Measurements from ENCODE around the gene TYW1.
"Not testable (repeated sequence)": the region's sequence is repeated elsewhere in the genome, so short reads cannot be mapped to it uniquely, and the experiment has no call there.

Gene TYW1

GRCh38 chr7:67189801-67190465 is 193.3 kb downstream of the TYW1 start:
- DNase-seq (ENCODE audit: low read depth): not testable (repeated sequence)

- not testable (repeated sequence) for DNase-seq (ENCODE audit: low read depth)
These were observed 194.5 kb downstream of the TYW1 start for GRCh38 chr7:67191002-67191720.

GRCh38 chr7:67192123-67192702 is 195.6 kb downstream of the TYW1 start:
- DNase-seq (ENCODE audit: low read depth): not testable (repeated sequence)

GRCh38 chr7:67192889-67193613 is 196.4 kb downstream of the TYW1 start:
- DNase-seq (ENCODE audit: low read depth): peak; percentile 84

- not testable (repeated sequence) for DNase-seq (ENCODE audit: low read depth)
These were observed 199.5 kb downstream of the TYW1 start for GRCh38 chr7:67196176-67196575.

- DNase-seq (ENCODE audit: low read depth): not testable (repeated sequence)
These were observed 202.4 kb downstream of the TYW1 start for GRCh38 chr7:67198865-67199526.

- not testable (repeated sequence) for DNase-seq (ENCODE audit: low read depth)
These were observed 209.1 kb downstream of the TYW1 start for GRCh38 chr7:67205772-67206171.

- no peak for DNase-seq (ENCODE audit: low read depth)
These were observed 209.8 kb downstream of the TYW1 start for GRCh38 chr7:67206452-67206851.

GRCh38 chr7:67208656-67209055 is 212.0 kb downstream of the TYW1 start:
- not testable (repeated sequence) for DNase-seq (ENCODE audit: low read depth)

GRCh38 chr7:67209256-67209655 is 212.6 kb downstream of the TYW1 start:
- DNase-seq (ENCODE audit: low read depth): no peak

GRCh38 chr7:67210567-67210966 is 213.9 kb downstream of the TYW1 start:
- no peak for DNase-seq (ENCODE audit: low read depth)

- DNase-seq (ENCODE audit: low read depth): not testable (repeated sequence)
These were observed 215.2 kb downstream of the TYW1 start for GRCh38 chr7:67211650-67212330.

- DNase-seq (ENCODE audit: low read depth): not testable (repeated sequence)
These were observed 216.4 kb downstream of the TYW1 start for GRCh38 chr7:67213038-67213437.

GRCh38 chr7:67223551-67223950 is 226.9 kb downstream of the TYW1 start:
- not testable (repeated sequence) for DNase-seq (ENCODE audit: low read depth)

GRCh38 chr7:67226340-67226907 is 229.8 kb downstream of the TYW1 start:
- DNase-seq (ENCODE audit: low read depth): peak; percentile 53

GRCh38 chr7:67226967-67227366 is 230.3 kb downstream of the TYW1 start:
- not testable (repeated sequence) for DNase-seq (ENCODE audit: low read depth)

GRCh38 chr7:67229018-67229417 is 232.4 kb downstream of the TYW1 start:
- not testable (repeated sequence) for DNase-seq (ENCODE audit: low read depth)

GRCh38 chr7:67230029-67230428 is 233.4 kb downstream of the TYW1 start:
- not testable (repeated sequence) for DNase-seq (ENCODE audit: low read depth)

- not testable (repeated sequence) for DNase-seq (ENCODE audit: low read depth)
These were observed 236.9 kb downstream of the TYW1 start for GRCh38 chr7:67233506-67233905.

GRCh38 chr7:67236216-67236615 is 239.6 kb downstream of the TYW1 start:
- not testable (repeated sequence) for DNase-seq (ENCODE audit: low read depth)

- DNase-seq (ENCODE audit: low read depth): not testable (repeated sequence)
These were observed 246.2 kb downstream of the TYW1 start for GRCh38 chr7:67242871-67243270.

All from fibroblast of the conjunctiva (primary cell).